ENCODE measurements around the gene PEX7.

Gene PEX7

GRCh38 chr6:136823128-136823660 lies 802 bp downstream of the PEX7 start:
- no peak for TF ChIP-seq EZH2phosphoT487 (IDR thresholded peaks at IDR 0.05; ENCODE audit: borderline replicate concordance, low read length)
- no peak for TF ChIP-seq CTCF (IDR thresholded peaks at IDR 0.05; ENCODE audit: low read depth, low read length, poor library complexity, severe bottlenecking)

GRCh38 chr6:136826216-136826615 lies 3.8 kb downstream of the PEX7 start:
- H3K27me3 ChIP-seq (ENCODE audit: control insufficient read depth, low read length): no peaks in the 10 kb centered on the region
- H3K9me3 ChIP-seq (ENCODE audit: control insufficient read depth, insufficient read depth, low read length): no peaks in the 10 kb centered on the region
- H3K4me3 ChIP-seq (ENCODE audit: low read length): no peak overlapping the region
- peaks cover 3% of the 10 kb centered on the region; the same call in 1 of the 2 replicates for H3F3A ChIP-seq (ENCODE audit: control insufficient read depth, insufficient read depth)
- no peak for TF ChIP-seq EZH2phosphoT487 (IDR thresholded peaks at IDR 0.05; ENCODE audit: borderline replicate concordance, low read length)
- H4K20me1 ChIP-seq (ENCODE audit: control insufficient read depth, insufficient read depth, low read depth, low read length): no peaks in the 10 kb centered on the region
- H3K4me2 ChIP-seq (ENCODE audit: low read length): no peak overlapping the region
- peaks cover 11% of the 10 kb centered on the region for H3K36me3 ChIP-seq (ENCODE audit: control insufficient read depth, low read length)
- no peak overlapping the region for H3K27ac ChIP-seq (ENCODE audit: low read depth, low read length)
- H3K9me2 ChIP-seq (replicated peaks; ENCODE audit: control insufficient read depth, low read length): no peaks in the 10 kb centered on the region
- H3K4me1 ChIP-seq (ENCODE audit: control insufficient read depth, low read length): peaks cover 14% of the 10 kb centered on the region
- H3K79me2 ChIP-seq (ENCODE audit: control insufficient read depth, low read length): no peaks in the 10 kb centered on the region

More at GRCh38 chr6:136823128-136823660, 802 bp downstream of the PEX7 start:
- no peaks in the 10 kb centered on the region for H4K20me1 ChIP-seq (ENCODE audit: control insufficient read depth, insufficient read depth, low read depth, low read length)
- peaks cover 15% of the 10 kb centered on the region for H3K4me1 ChIP-seq (ENCODE audit: control insufficient read depth, low read length)
- H3K4me2 ChIP-seq (ENCODE audit: low read length): peak overlapping the region; percentile 93
- H3F3A ChIP-seq (ENCODE audit: control insufficient read depth, insufficient read depth): peaks cover 3% of the 10 kb centered on the region; the same call in 1 of the 2 replicates
- H3K27me3 ChIP-seq (ENCODE audit: control insufficient read depth, low read length): no peaks in the 10 kb centered on the region
- no peaks in the 10 kb centered on the region for H3K9me2 ChIP-seq (replicated peaks; ENCODE audit: control insufficient read depth, low read length)
- no peaks in the 10 kb centered on the region for H3K79me2 ChIP-seq (ENCODE audit: control insufficient read depth, low read length)
- H3K4me3 ChIP-seq (ENCODE audit: low read length): peak overlapping the region; percentile 74
- no peak overlapping the region for H3K27ac ChIP-seq (ENCODE audit: low read depth, low read length)
- H3K9me3 ChIP-seq (ENCODE audit: control insufficient read depth, insufficient read depth, low read length): no peaks in the 10 kb centered on the region
- H3K36me3 ChIP-seq (ENCODE audit: control insufficient read depth, low read length): peaks cover 5% of the 10 kb centered on the region

GRCh38 chr6:136831873-136832562 lies 9.6 kb downstream of the PEX7 start:
- Histone ChIP-seq H3K9me2 (replicated peaks; ENCODE audit: control insufficient read depth, low read length) (no peaks in the 10 kb centered on the region), H3K36me3 (ENCODE audit: control insufficient read depth, low read length) (peaks cover 13% of the 10 kb centered on the region), H3K4me1 (ENCODE audit: control insufficient read depth, low read length) (no peaks in the 10 kb centered on the region), H3K79me2 (ENCODE audit: control insufficient read depth, low read length) (no peaks in the 10 kb centered on the region), H4K20me1 (ENCODE audit: control insufficient read depth, insufficient read depth, low read depth, low read length) (no peaks in the 10 kb centered on the region), H3F3A (ENCODE audit: control insufficient read depth, insufficient read depth) (no peaks in the 10 kb centered on the region), H3K27me3 (ENCODE audit: control insufficient read depth, low read length) (no peaks in the 10 kb centered on the region), H3K4me3 (ENCODE audit: low read length) (no peak overlapping the region), H3K4me2 (ENCODE audit: low read length) (no peak overlapping the region), H3K27ac (ENCODE audit: low read depth, low read length) (no peak overlapping the region), H3K9me3 (ENCODE audit: control insufficient read depth, insufficient read depth, low read length) (peaks cover 13% of the 10 kb centered on the region)
- TF ChIP-seq CTCF (IDR thresholded peaks at IDR 0.05; ENCODE audit: low read depth, low read length, poor library complexity, severe bottlenecking): no peak
- no peak for TF ChIP-seq EZH2phosphoT487 (IDR thresholded peaks at IDR 0.05; ENCODE audit: borderline replicate concordance, low read length)
